ENCODE data around the gene SMG6. TPM values are rescaled to one million over a fixed set of nuclear protein-coding genes. Genes with fewer than 3 reads are reported as not detected.

SMG6 gene
- total and polyA plus RNA-seq, 2 of the 8 experiments (the other 6 are each of a cell fraction or from before 2014, with no cell fraction given), result 18.5 to 25.2 TPM

- Histone ChIP-seq H3K27ac (ENCODE audit: low read depth, low read length) (no peak overlapping the region), H3K4me2 (ENCODE audit: insufficient read depth in 1 of 2, low read depth in 2 of 2, low read length in 2 of 2) (no peak overlapping the region), H3K14ac (ENCODE audit: insufficient read length) (no peak overlapping the region), H2AFZ (ENCODE audit: low read length) (no peak overlapping the region), H2AK5ac (ENCODE audit: low read depth, low read length) (no peak overlapping the region), H2BK15ac (ENCODE audit: low read length) (no peak overlapping the region), H3K36me3 (ENCODE audit: control insufficient read depth in 2 of 4, insufficient read depth in 4 of 4, low read length in 3 of 4) (no peaks in the 10 kb centered on the region), H3K4ac (replicated peaks; ENCODE audit: insufficient read length, low read depth, low read length) (no peak overlapping the region), H3K23me2 (ENCODE audit: low read depth, low read length) (no peaks in the 10 kb centered on the region), H2BK5ac (ENCODE audit: low read depth, low read length) (no peak overlapping the region), H3K79me1 (ENCODE audit: low read depth, low read length) (no peaks in the 10 kb centered on the region; the same call in 1 of the 2 replicates), H2BK20ac (ENCODE audit: low read length) (no peak overlapping the region), H3K27me3 (replicated peaks in 1 of 4; ENCODE audit: control insufficient read depth in 3 of 4, extremely low read depth in 1 of 4, insufficient read depth in 3 of 4, low read length in 3 of 4) (no peaks in the 10 kb centered on the region), H3K4me3 (ENCODE audit: extremely low read depth in 1 of 4, insufficient read depth in 2 of 4, low read depth in 3 of 4, low read length in 4 of 4) (no peak overlapping the region), H3K79me2 (ENCODE audit: control insufficient read depth in 1 of 2, insufficient read depth in 2 of 2, low read length in 2 of 2) (no peaks in the 10 kb centered on the region), H4K8ac (ENCODE audit: extremely low read depth, insufficient read depth, low read length) (no peak overlapping the region), H3K23ac (ENCODE audit: insufficient read length) (no peak overlapping the region), H3K9me3 (ENCODE audit: insufficient read depth in 2 of 2, low read depth in 1 of 2, low read length in 1 of 2) (no peaks in the 10 kb centered on the region), H4K91ac (replicated peaks; ENCODE audit: insufficient read length, low read length) (no peak overlapping the region), H4K5ac (ENCODE audit: insufficient read length, low read depth, low read length) (no peak overlapping the region), H4K20me1 (replicated peaks in 1 of 2; ENCODE audit: control insufficient read depth in 1 of 2, insufficient read depth in 2 of 2, low read length in 2 of 2) (peaks cover 0 to 2% of the 10 kb centered on the region in 2 experiments), H3K18ac (ENCODE audit: extremely low read depth, low read length) (no peak overlapping the region), H3K56ac (replicated peaks; ENCODE audit: insufficient read length, low read depth, low read length) (no peak overlapping the region), H2BK12ac (ENCODE audit: low read depth, low read length) (no peak overlapping the region), H2BK120ac (replicated peaks; ENCODE audit: low read depth, low read length) (no peak overlapping the region), H3K4me1 (replicated peaks in 1 of 4; ENCODE audit: control insufficient read depth in 3 of 4, insufficient read depth in 4 of 4, low read length in 3 of 4) (peaks cover 0 to 11% (median 5%) of the 10 kb centered on the region in 4 experiments; a peak in 5 of 7 replicates), H3K9ac (replicated peaks in 1 of 4; ENCODE audit: extremely low read depth in 1 of 4, low read depth in 3 of 4, low read length in 3 of 4) (no peak overlapping the region)
- ChIA-PET CTCF (ENCODE audit: partially characterized antibody) (interaction anchor here (1.0 to 3.8 kb wide), 5 partner anchors 9 to 162 kb away, joined by 3 to 15 read pairs (median 3); no protein-coding TSS in a partner anchor), POLR2A (ENCODE audit: partially characterized antibody) (interaction anchor here (1.0 to 1.3 kb wide), 2 partner anchors 10 to 16 kb away, joined by 3 to 5 read pairs; no protein-coding TSS in a partner anchor)
- DNase-seq (ENCODE audit: low read depth in 1 of 2, low spot score in 2 of 2), result no peak
- 91% methylated on average over 8 of the region's 8 CpGs; no CpG with 5 or more reads in 1 of the 2 experiments for whole genome bisulfite sequencing, 2 experiments (ENCODE audit: extremely low coverage in 1 of 2, insufficient coverage in 1 of 2, insufficient read length in 1 of 2, insufficient replicate concordance in 2 of 2, low coverage in 1 of 2, low lambda C conversion rate in 2 of 2, missing lambda C conversion rate in 1 of 2)
- no peak for FAIRE-seq
- TF ChIP-seq SRF (IDR thresholded peaks at IDR 0.05; ENCODE audit: low read depth, low read length), result no peak
- TF ChIP-seq TCF12 (IDR thresholded peaks at IDR 0.05; ENCODE audit: low read depth, low read length), result no peak
- no peak for TF ChIP-seq ATF3 (IDR thresholded peaks at IDR 0.05; ENCODE audit: insufficient read depth, low read depth, low read length)
- no peak for TF ChIP-seq PHF8 (conservative IDR thresholded peaks at IDR 0.05; ENCODE audit: low read depth, low read length)
- TF ChIP-seq SIN3A (conservative IDR thresholded peaks at IDR 0.05 in 1 of 2, IDR thresholded peaks at IDR 0.05 in 1 of 2; ENCODE audit: low read depth in 1 of 2, low read length in 2 of 2), result no peak
Measured at GRCh38 chr17:2218426-2218825, 85.2 kb downstream of the SMG6 start.
